Measurements from ENCODE around the gene GALNT12.

- TF ChIP-seq CTCF (IDR thresholded peaks at IDR 0.05) (no peak), POLR2A (IDR thresholded peaks at IDR 0.05) (no peak)
Observed at GRCh38 chr9:98797491-98797890, 10.0 kb upstream of the GALNT12 start.

All from esophagus squamous epithelium (tissue), 4 donors.